HEK293T (cell line): Measurements from ENCODE around the gene SCYGR1.

ENCODE experiments used
- BHLHE40 ChIP-seq: fragments of 450-650 bp; IDR thresholded peaks from 2 replicates; pipeline ENCODE4 v1.6.1; 2016; ENCODE audit warnings: mild to moderate bottlenecking, moderate library complexity, borderline replicate concordance
- ELF4 ChIP-seq: fragments of 450-650 bp; IDR thresholded peaks from 2 replicates; pipeline ENCODE4 v1.6.1; 2017; ENCODE audit warnings: antibody characterized with exemption
- FOXM1 ChIP-seq: fragments of 450-650 bp; IDR thresholded peaks from 2 replicates; pipeline ENCODE4 v1.6.1; 2017; ENCODE audit warnings: mild to moderate bottlenecking, borderline replicate concordance
- SP1 ChIP-seq: fragments of 450-650 bp; IDR thresholded peaks from 2 replicates; pipeline ENCODE4 v1.6.1; 2017
- SUZ12 ChIP-seq: fragments of 450-650 bp; IDR thresholded peaks from 2 replicates; pipeline ENCODE4 v1.6.1; 2016; ENCODE audit warnings: mild to moderate bottlenecking

- TF ChIP-seq FOXM1 (no peak), SP1 (no peak), BHLHE40 (no peak), ELF4 (no peak), SUZ12 (no peak)
Observed at GRCh38 chr2:227414846-227415245, 27.1 kb upstream of the SCYGR1 start.
